ENCODE results near the gene TPP1.

DNA sequence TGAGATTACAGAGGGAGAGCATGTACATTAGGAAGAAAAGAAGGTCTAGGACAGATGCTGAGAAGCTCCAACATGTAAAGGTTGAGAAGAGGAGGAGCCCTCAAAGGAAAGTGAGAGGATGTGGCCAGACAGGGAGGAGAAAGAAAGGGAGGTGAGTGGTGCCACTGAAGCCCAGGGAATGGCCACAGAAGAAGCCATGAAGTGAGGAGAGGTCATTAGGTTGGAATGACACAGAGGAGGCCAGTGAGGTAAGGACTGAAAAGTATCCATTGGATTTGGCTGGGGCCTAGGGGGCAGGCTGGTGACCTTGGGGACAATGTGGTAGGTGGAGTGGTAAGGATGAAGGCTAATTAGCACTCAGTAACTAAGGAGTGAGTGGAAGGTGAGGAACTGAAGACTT is 39.4 kb upstream of the TPP1 start:
- TF ChIP-seq, protein P1, sequence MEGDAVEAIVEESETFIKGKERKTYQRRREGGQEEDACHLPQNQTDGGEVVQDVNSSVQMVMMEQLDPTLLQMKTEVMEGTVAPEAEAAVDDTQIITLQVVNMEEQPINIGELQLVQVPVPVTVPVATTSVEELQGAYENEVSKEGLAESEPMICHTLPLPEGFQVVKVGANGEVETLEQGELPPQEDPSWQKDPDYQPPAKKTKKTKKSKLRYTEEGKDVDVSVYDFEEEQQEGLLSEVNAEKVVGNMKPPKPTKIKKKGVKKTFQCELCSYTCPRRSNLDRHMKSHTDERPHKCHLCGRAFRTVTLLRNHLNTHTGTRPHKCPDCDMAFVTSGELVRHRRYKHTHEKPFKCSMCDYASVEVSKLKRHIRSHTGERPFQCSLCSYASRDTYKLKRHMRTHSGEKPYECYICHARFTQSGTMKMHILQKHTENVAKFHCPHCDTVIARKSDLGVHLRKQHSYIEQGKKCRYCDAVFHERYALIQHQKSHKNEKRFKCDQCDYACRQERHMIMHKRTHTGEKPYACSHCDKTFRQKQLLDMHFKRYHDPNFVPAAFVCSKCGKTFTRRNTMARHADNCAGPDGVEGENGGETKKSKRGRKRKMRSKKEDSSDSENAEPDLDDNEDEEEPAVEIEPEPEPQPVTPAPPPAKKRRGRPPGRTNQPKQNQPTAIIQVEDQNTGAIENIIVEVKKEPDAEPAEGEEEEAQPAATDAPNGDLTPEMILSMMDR (IDR thresholded peaks at IDR 0.05), result no peak
- TF ChIP-seq POLR2A (IDR thresholded peaks at IDR 0.05), result no peak
